Activated naive CD8-positive, alpha-beta T cell treated with anti-CD3 and anti-CD28 coated beads, Interleukin-2, amount 10 ng/mL, durations not matched to agents 7 days and 5 days (primary cell): ENCODE results near the gene MYRIP. TPM values are rescaled to one million over a fixed set of nuclear protein-coding genes. Genes with fewer than 3 reads are reported as not detected.

ENCODE experiments used
- ATAC-seq: fragments of 150-1000 bp; cut with Tn5 transposase; one replicate; pipeline ENCODE4 v1.10.0; 2021; ENCODE audit warnings: low read depth, moderate library complexity
- POLR2A ChIA-PET: fragments of 350-600 bp; sonication (Branson Sonifier 250); formaldehyde crosslinking; loops from one replicate; lab custom pipeline; 2021; ENCODE audit warnings: antibody characterized with exemption; lab: Charles Lee
- DNase-seq: peaks from one replicate; pipeline ENCODE4 v3.0.0; 2021
- H3K27ac Mint-ChIP-seq: one replicate; pipeline ENCODE4 v1.8.0; 2022; ENCODE audit warnings: mild to moderate bottlenecking, mixed read lengths
- H3K27me3 Mint-ChIP-seq: one replicate; pipeline ENCODE4 v1.8.0; 2022; ENCODE audit warnings: mild to moderate bottlenecking, moderate library complexity, mixed read lengths
- H3K36me3 Mint-ChIP-seq: one replicate; pipeline ENCODE4 v1.8.0; 2021; ENCODE audit warnings: mild to moderate bottlenecking, mixed read lengths
- H3K4me1 Mint-ChIP-seq: one replicate; pipeline ENCODE4 v1.8.0; 2021; ENCODE audit warnings: mixed read lengths
- H3K4me3 Mint-ChIP-seq: one replicate; pipeline ENCODE4 v1.8.0; 2022; ENCODE audit warnings: mild to moderate bottlenecking, moderate library complexity, mixed read lengths
- H3K9me3 Mint-ChIP-seq: one replicate; pipeline ENCODE4 v1.8.0; 2021; ENCODE audit warnings: mixed read lengths
- total RNA-seq, 2 experiments: library from RNA; stranded (reverse); gene quantifications; one replicate each; pipeline ENCODE4 v1.2.3, GENCODE V29; 2021

The MYRIP gene
- total RNA-seq, 2 experiments from 2014 or later = not detected

DNA sequence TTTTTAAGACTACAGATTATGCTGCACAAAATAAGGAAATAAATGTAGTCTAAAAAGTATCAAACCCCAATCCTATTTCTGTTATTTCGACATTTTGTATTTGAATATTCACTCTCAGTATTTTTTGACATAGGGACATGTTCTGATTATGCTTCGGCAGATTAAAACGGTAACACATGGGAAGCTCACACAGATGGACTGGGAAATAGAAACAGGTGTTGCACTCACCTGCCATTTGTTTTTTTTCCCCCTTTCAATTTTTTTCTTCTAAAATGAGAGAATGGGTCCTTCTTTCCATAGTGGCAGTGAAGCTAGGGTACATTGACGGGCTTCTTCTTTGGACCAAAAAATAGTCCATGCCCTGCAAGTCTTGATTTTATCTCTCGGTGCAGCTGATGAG, 163.1 kb downstream of the MYRIP start:
- Mint-ChIP-seq H3K4me3 (no peak overlapping the region), H3K36me3 (no peaks in the 10 kb centered on the region), H3K27ac (no peak overlapping the region), H3K9me3 (peaks cover 5% of the 10 kb centered on the region), H3K4me1 (no peaks in the 10 kb centered on the region), H3K27me3 (no peaks in the 10 kb centered on the region)
- ATAC-seq = no peak
- DNase-seq = no peak
- POLR2A ChIA-PET = no interaction called here

DNA sequence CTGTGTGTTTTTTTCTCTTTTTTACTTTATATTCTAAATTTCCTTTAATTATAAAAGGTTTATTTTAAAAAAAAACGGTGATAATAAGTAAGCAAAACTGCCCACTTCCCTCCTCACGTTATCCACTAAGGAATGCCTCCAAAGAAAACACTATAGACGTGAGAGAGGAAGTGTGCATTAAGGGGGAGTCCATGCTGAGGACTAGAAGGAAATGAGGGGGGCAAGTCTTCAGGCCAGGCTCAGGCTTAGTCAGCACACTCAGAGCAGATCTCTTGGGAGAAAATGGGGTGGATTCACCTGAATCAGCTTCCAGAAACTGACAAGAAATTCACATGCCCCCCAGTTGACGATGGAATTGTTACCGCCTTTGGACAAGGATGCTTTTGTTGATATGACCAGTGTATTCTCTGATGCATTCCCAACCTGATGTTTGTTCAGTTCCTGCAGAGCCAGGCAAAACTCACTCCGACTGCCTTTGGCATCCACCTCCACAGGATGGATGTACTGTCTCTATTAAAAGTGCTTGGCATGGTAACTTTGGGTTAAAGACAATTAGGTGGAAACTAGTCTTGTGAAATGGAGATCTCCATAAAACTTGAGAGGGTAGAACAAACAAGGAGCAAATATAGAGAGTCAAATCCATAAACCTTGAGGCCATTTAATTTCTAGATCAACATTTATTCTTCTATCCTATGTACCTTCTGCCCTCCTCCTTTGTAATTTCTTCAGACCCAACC, 167.8 kb downstream of the MYRIP start:
- no peak for ATAC-seq
- no peaks in the 10 kb centered on the region for H3K4me1 Mint-ChIP-seq

DNA sequence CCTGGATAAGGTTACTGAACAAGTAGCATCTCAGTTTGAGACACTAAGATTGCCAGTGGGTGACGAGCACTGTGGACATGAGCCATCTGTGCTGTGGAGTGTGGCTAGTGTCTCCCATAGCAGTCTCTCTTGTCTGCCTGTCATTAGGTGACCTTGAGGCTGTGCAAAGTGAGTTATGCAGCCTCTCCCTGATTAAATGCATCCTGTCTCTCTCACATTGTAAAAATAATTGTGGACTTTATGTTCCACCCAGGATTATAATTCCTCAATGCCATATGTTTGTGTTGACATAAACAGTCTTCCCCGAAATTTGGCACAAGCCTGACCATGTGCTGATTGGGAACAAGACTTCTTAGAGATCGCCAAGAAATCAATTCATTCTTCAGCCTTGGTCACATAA, 168.9 kb downstream of the MYRIP start:
- no peak for DNase-seq
- ATAC-seq = no peak
- Mint-ChIP-seq H3K4me3 (no peak overlapping the region), H3K27ac (no peak overlapping the region), H3K27me3 (peaks cover 4% of the 10 kb centered on the region), H3K36me3 (no peaks in the 10 kb centered on the region), H3K4me1 (no peaks in the 10 kb centered on the region), H3K9me3 (peaks cover 5% of the 10 kb centered on the region)
- POLR2A ChIA-PET = no interaction called here

More for the DNA sequence above, 167.8 kb downstream of the MYRIP start:
- Mint-ChIP-seq H3K4me3 (no peak overlapping the region), H3K27ac (no peak overlapping the region), H3K36me3 (no peaks in the 10 kb centered on the region), H3K27me3 (peaks cover 4% of the 10 kb centered on the region), H3K9me3 (peaks cover 5% of the 10 kb centered on the region)
- POLR2A ChIA-PET = no interaction called here
- no peak for DNase-seq

DNA sequence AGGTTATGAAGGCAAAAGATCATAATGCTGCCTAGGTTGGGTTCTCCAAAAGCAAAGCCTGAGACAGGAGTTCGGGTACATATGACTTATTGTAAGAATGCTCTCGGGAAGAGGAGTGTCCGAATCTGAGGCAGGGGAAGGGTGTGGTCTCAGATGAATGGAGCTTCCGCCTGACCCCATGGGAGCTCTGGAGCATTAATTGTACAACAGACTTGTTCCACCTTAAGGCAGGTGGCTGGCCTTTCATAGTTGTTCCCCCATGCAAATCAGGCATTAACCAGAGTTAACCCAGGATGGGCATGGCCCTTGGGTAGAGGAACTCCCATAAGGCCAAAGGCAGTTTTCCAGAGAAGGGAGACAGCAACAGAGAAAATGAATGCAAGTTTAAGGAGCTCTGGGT, 170.6 kb downstream of the MYRIP start:
- Mint-ChIP-seq H3K27ac (no peak overlapping the region), H3K4me1 (no peaks in the 10 kb centered on the region), H3K36me3 (no peaks in the 10 kb centered on the region), H3K27me3 (peaks cover 4% of the 10 kb centered on the region), H3K4me3 (no peak overlapping the region), H3K9me3 (peaks cover 2% of the 10 kb centered on the region)
- POLR2A ChIA-PET = no interaction called here
- ATAC-seq (no peak), DNase-seq (no peak)

DNA sequence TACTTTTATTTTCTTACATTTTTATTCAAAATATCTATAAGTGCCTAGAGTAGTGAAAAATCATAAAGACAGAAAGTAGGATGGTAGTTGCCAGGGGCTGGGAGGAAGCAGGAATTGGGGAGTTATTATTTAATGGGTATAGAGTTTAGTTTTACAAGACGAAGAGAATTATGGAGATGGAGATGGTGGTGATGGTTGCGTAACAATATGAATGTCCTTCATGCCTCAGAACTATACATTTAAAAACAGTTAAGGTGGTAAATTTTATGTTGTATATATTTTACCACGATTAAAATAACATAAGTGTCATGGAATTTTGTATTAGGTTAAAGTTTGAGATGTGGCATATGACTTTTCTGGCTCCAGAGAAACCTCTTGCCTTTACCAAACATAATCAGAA, 171.4 kb downstream of the MYRIP start:
- no peak for DNase-seq
- H3K27ac Mint-ChIP-seq = no peak overlapping the region
- peaks cover 4% of the 10 kb centered on the region for H3K27me3 Mint-ChIP-seq
- H3K36me3 Mint-ChIP-seq = no peaks in the 10 kb centered on the region
- no peak overlapping the region for H3K4me3 Mint-ChIP-seq
- POLR2A ChIA-PET = no interaction called here
- no peak for ATAC-seq
- H3K4me1 Mint-ChIP-seq = no peaks in the 10 kb centered on the region
- H3K9me3 Mint-ChIP-seq = peaks cover 2% of the 10 kb centered on the region

DNA sequence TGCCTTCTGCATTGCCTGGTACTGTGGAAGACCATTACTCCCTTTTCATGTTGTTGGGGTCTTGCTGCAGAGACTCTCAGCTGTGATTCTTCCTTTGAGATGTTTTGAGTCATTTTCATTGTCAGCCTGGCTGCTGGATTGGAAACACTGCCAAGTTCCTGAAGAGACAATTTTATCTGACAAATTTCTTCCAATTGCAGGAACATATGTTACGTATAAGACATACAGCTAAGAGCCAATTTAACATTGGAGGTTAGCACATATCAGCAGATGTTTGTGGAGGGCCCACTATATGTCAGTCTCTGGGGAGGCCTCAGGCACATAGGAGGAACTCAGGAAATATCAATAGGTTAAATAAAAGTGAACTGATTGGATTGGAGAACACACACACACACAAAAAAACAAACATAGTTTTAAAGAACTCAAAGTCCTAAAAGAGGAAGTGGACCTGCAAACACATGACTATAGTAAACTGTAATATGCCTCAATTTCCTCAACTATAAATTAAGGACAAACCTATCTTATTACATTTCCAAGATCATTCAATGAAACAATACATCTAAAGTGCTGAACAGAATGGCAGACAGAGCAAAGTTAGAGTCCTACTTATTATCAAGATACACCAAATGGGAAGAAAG, 172.3 kb downstream of the MYRIP start:
- ATAC-seq (no peak), DNase-seq (no peak)
- Mint-ChIP-seq H3K27ac (no peak overlapping the region), H3K36me3 (no peaks in the 10 kb centered on the region), H3K9me3 (peaks cover 2% of the 10 kb centered on the region), H3K4me1 (no peaks in the 10 kb centered on the region), H3K4me3 (no peak overlapping the region), H3K27me3 (peaks cover 4% of the 10 kb centered on the region)
- POLR2A ChIA-PET = no interaction called here

DNA sequence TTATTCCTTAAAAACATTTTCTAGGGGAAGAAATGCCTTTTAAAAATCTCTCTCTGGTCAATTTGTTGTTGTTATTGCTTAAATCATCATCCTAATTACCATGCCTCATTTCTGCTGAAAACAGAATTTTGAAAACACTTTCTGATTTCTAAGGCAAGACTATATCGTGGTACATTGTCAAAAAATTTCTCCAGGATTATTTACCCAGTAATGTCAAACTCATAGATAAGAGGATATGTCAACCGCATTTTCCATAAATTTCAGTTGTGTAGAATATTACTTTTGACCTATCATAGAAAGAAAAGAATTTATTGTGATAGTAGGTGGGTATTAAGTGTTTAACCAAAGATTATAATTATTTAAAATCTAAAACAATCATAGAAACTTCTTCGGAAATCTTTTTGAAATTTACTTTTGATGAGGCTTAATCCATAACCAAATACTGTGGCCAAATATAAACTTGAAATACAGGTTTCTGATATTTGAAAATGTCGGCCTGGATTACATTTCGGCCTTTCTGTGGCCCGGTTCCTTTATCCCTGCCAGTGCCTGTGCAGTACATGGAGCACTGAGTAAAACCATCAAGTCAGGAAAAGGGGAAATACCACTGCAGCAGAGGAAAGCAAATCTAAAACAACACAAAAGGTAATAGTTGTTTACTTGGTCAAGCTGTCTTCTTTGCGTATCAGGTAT, 173.4 kb downstream of the MYRIP start:
- H3K9me3 Mint-ChIP-seq = no peaks in the 10 kb centered on the region
- POLR2A ChIA-PET = no interaction called here
- H3K36me3 Mint-ChIP-seq = no peaks in the 10 kb centered on the region
- ATAC-seq (no peak), DNase-seq (no peak)
- H3K4me1 Mint-ChIP-seq = no peaks in the 10 kb centered on the region
- H3K4me3 Mint-ChIP-seq = no peak overlapping the region
- H3K27ac Mint-ChIP-seq = no peak overlapping the region
- peaks cover 4% of the 10 kb centered on the region for H3K27me3 Mint-ChIP-seq

DNA sequence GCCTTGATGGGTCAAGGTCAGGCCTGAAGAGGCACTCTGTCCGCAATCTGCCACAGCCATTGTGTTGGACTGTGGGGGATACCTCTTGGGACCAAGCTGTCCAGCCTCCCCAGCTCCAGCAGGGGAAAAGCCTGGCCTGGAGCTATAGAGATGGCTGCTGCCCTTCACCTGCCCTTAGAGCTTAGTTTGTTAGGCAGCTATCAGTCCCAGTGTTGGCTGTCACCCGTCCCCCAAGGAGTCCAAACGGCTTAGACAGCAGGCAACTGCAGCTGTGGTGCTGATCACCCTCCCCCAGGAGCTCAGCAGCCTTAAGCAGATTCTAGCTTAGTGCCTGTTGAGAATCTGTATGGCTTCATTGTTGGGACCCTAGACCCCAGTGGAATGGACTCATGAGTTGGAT, 180.3 kb downstream of the MYRIP start:
- POLR2A ChIA-PET = no interaction called here
- Mint-ChIP-seq H3K9me3 (no peaks in the 10 kb centered on the region), H3K4me1 (no peaks in the 10 kb centered on the region), H3K36me3 (no peaks in the 10 kb centered on the region), H3K27me3 (no peaks in the 10 kb centered on the region), H3K4me3 (no peak overlapping the region), H3K27ac (no peak overlapping the region)
- DNase-seq (no peak), ATAC-seq (no peak)

DNA sequence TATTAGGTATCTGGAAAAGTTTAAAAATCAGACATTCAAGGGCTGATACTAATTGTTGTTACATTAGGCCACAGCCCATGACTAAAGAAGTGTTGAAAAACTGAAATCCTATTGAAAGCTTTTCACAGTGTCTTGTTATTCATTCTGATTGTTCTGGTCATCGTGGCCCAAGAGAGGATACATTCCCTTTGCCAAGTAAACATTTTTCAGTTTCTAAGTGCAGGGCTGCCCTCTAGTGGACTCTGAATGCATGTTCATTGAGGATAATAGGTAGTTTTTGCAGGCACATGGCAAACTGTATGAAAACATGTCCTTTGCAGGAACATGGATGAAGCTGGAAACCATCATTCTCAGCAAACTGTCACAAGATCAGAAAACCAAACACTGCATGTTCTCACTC, 181.1 kb downstream of the MYRIP start:
- Mint-ChIP-seq H3K27ac (no peak overlapping the region), H3K27me3 (peaks cover 2% of the 10 kb centered on the region), H3K9me3 (no peaks in the 10 kb centered on the region), H3K4me3 (no peak overlapping the region), H3K36me3 (no peaks in the 10 kb centered on the region), H3K4me1 (no peaks in the 10 kb centered on the region)
- POLR2A ChIA-PET = no interaction called here
- ATAC-seq (no peak), DNase-seq (no peak)

DNA sequence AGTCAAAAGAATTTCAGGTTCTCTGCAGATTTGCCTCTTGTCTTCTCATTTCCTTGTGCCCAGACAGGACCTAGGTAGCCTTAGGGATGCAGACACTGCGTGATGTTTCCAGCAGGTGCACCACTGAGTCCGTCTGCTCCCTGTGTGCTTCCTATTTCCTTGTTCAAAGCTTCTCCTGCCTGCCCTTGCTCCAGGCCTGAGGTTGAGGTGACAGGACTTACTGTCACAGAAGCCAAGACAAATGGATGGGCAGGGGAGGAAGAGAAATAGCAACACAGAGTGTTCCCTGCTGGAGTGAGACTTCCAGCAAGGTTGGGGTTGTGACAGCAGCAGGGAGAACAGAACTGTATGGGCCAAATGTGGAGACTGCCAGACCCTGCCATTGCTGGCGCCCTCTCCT, 199.4 kb downstream of the MYRIP start:
- Mint-ChIP-seq H3K4me3 (no peak overlapping the region), H3K27ac (no peak overlapping the region), H3K36me3 (no peaks in the 10 kb centered on the region), H3K4me1 (no peaks in the 10 kb centered on the region), H3K9me3 (no peaks in the 10 kb centered on the region), H3K27me3 (no peaks in the 10 kb centered on the region)
- ATAC-seq (no peak), DNase-seq (no peak)
- POLR2A ChIA-PET = no interaction called here

DNA sequence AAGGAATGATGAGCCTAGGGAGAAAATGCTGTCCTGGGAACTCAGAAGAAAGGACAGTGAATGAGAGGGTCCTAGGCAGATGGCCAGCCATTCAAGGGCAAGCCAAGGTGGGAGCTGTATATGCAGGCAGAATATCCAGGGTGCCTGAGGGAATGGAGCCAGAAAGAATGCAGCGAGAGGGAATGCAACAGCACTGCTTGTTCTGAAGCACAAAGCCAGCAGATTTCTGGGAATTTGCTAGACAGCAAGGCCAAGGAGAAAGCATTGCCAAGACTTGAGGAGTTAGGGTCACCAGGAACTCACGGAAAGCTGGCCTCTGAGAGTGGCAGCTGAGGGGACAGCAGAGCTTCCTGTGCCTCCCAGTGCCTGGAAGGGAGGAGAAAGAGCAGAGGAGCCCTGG, 200.6 kb downstream of the MYRIP start:
- no peaks in the 10 kb centered on the region for H3K9me3 Mint-ChIP-seq
- no peaks in the 10 kb centered on the region for H3K27me3 Mint-ChIP-seq
- H3K4me1 Mint-ChIP-seq = no peaks in the 10 kb centered on the region
- POLR2A ChIA-PET = no interaction called here
- H3K27ac Mint-ChIP-seq = no peak overlapping the region
- no peaks in the 10 kb centered on the region for H3K36me3 Mint-ChIP-seq
- ATAC-seq = no peak
- H3K4me3 Mint-ChIP-seq = no peak overlapping the region
- DNase-seq = no peak

DNA sequence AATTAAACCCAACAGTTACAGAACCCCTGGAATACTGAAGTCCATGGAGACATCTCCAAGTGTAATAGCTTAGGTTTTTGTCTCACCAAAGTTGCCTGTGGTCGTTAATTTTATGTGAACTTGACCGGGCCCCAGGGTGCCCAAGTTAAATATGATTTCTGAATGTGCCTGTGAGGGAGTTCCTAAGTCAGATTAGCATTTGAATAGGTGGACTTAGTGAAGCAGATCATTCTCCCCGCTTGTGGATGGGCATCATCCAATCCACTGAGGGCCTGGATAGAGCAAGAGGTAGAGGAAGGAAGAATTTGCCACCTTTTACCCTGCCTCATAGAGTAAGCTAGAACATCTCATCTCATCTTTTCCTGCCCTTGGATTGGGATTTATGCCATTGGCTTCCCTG, 203.0 kb downstream of the MYRIP start:
- DNase-seq = no peak
- H3K36me3 Mint-ChIP-seq = no peaks in the 10 kb centered on the region
- no peak overlapping the region for H3K27ac Mint-ChIP-seq
- no peak for ATAC-seq
- H3K4me3 Mint-ChIP-seq = no peak overlapping the region
- H3K9me3 Mint-ChIP-seq = no peaks in the 10 kb centered on the region
- POLR2A ChIA-PET = interaction anchor here (0.5 kb wide), 1 partner anchor 242 kb away, joined by 3 read pairs; no protein-coding TSS in a partner anchor
- no peaks in the 10 kb centered on the region for H3K27me3 Mint-ChIP-seq
- no peaks in the 10 kb centered on the region for H3K4me1 Mint-ChIP-seq

DNA sequence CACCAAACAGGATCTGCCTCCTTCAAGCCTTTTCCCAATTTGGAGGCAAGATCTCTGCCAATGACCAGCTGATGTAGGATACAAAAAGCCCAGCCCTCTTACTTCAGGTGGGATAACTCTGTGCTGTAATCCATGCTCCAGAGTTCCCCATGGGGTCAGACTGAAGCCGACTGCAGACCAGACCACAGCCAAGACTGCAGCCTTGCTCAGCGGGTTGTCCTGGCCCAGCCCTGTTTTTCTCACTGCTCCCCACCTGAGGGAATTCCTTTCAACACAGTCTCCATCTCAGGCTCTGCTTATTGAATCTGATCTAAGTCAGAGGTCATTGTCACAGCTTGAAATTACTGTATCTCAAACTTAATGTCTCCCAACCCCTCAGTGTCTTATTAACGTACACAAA, 207.0 kb downstream of the MYRIP start:
- ATAC-seq = no peak
- POLR2A ChIA-PET = no interaction called here
- Mint-ChIP-seq H3K36me3 (no peaks in the 10 kb centered on the region), H3K9me3 (no peaks in the 10 kb centered on the region), H3K4me3 (no peak overlapping the region), H3K27ac (no peak overlapping the region), H3K27me3 (no peaks in the 10 kb centered on the region), H3K4me1 (peaks cover 3% of the 10 kb centered on the region)
- no peak for DNase-seq

DNA sequence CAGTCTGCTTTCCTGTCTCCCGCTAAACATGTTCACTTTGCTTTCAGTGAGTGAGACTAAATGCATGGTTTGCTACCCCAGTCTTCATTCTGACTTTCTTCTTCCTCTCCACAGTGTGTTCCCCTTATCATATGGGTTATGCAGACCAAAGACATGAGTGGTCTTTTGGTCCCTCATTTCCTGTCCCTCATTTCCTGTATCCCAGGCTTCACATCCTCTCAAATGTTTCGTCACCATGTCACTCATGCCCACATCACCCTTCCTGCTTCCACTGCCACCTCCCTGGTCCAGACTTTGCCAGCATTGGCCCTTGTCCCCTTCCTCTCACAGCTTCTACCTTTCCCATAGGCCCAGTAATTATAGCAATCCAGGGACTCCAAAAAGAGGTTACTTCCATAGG, 209.0 kb downstream of the MYRIP start:
- no peak overlapping the region for H3K4me3 Mint-ChIP-seq
- peaks cover 3% of the 10 kb centered on the region for H3K4me1 Mint-ChIP-seq
- no peaks in the 10 kb centered on the region for H3K27me3 Mint-ChIP-seq
- no peaks in the 10 kb centered on the region for H3K9me3 Mint-ChIP-seq
- DNase-seq = no peak
- POLR2A ChIA-PET = no interaction called here
- H3K27ac Mint-ChIP-seq = no peak overlapping the region
- no peak for ATAC-seq
- no peaks in the 10 kb centered on the region for H3K36me3 Mint-ChIP-seq
